Breast epithelium (tissue), 3 donors: Measurements from ENCODE around the gene PKDREJ.

Experiments
- CTCF ChIP-seq, 3 donors: fragments of 450-650 bp; IDR thresholded peaks; one replicate each; pipeline ENCODE4 v1.5.1; 2016 to 2017; ENCODE audit warnings: antibody characterized with exemption in 3 of 3, mild to moderate bottlenecking in 3 of 3, moderate library complexity in 3 of 3
- POLR2A ChIP-seq: fragments of 450-650 bp; IDR thresholded peaks from one replicate; pipeline ENCODE4 v1.6.1; 2016; ENCODE audit warnings: antibody characterized with exemption, mild to moderate bottlenecking, moderate library complexity

GRCh38 chr22:46245511-46245910 lies 17.6 kb downstream of the PKDREJ start:
- TF ChIP-seq CTCF (IDR thresholded peaks at IDR 0.05) = no peak
- no peak for TF ChIP-seq POLR2A
